GM21367 (cell line): ENCODE measurements around the gene KRT34.
"Not testable (repeated sequence)": the region's sequence is repeated elsewhere in the genome, so short reads cannot be mapped to it uniquely, and the experiment has no call there.

Experiments
- ATAC-seq: cut with Tn5 transposase; IDR thresholded peaks from one replicate; pipeline ENCODE4 v1.9.1; 2021; ENCODE audit not compliant: unreplicated experiment

The KRT34 gene

GRCh38 chr17:41404024-41404671 lies 22.0 kb upstream of the KRT34 start:
- no peak for ATAC-seq

GRCh38 chr17:41403404-41404023 lies 21.4 kb upstream of the KRT34 start:
- no peak for ATAC-seq

DNA sequence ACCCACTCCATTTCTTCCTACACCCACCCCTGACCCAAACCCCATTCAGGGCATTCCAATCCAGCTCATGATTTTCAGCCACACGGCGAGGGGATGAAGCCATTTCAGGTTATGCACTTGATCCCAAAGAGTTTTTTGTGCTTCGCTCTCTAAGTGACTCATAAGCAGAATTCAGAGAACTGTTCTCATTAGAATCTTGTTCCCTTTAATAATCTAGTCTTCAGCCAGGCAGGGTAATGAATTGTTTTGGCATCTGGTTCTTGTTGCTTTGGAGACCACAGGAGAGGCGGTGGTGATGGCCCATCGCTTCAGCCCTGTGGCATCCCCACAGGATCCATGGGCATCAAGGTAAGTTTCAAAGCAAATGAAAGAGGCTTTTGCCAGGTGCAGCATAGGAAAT lies 20.1 kb upstream of the KRT34 start:
- ATAC-seq: no peak

DNA sequence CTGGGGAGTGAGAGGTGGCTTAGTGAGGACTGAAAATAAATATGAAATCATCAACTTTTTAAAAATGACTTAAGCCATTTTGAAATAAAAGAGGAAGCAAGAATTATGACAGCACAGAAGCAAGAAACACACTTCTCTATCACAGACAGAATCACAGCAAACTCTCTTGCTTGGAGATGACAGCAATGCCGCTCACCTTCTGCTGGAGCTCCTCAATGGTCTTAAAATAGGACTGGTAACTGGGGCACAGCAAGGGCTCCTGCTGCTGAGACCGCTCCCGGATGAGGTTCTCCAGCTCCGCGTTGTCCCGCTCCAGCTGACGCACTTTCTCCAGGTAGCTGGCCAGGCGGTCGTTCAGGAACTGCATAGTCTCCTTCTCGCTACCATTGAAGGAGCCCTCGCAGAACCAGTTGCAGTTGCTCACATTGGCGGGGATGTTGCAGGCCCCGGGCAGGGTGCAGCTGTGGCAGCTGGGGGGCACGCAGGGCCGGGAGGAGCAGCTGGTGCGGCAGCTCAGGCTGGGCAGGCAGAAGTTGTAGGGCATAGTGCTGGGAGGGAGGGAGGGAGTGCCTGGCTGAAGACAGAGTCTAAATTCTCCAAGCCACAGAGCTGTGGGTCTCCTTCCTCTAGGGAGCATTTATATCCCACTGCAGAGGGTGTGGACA lies 15.0 kb upstream of the KRT34 start, which contains the start of gene KRT31:
KRT31 (minus strand) TSS at position 613 of the 665 bp plus-strand sequence; CDS start at position 544, 69 bp downstream.
- no peak for ATAC-seq

GRCh38 chr17:41396340-41396739 lies 14.2 kb upstream of the KRT34 start:
- ATAC-seq: no peak

DNA sequence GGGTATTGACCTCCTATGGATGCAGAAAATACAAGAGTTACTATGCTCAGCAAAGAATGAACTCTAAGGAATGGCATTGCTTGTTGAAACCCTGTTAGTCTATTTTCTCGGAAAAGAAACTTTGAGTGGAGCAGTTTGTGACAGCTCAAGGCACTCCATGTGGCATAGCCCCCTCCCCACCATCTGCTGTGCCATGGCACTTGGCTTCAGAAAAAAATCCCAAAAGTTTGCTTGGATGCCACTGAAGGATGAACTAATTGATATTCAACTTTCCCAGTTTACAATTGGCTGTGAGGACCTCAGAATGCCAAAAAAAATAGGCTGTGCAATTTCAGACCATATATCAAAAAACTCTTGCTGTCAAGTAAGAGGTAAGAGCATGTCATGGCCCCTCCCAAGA lies 13.5 kb upstream of the KRT34 start:
- no peak for ATAC-seq

DNA sequence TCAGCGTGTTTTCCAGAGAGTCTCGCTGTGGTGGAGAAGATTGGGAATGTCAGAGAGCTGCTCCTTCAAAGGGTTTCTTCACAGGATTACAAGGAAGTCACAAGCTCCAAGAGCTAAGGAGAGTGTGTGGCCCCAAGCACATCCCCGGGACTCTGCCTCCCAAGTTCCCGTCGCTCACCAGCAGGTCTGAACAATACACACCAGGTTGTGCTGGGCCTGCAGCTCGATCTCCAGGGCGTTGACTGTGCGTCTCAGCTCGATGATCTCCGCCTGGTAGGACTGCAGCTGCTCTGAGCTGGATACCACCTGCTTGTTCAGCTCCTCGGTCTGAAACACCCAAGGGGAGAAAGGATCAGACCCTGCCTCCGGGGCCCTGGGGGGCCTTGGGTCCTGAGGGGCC lies 12.9 kb upstream of the KRT34 start:
- ATAC-seq: not testable (repeated sequence)

- ATAC-seq: no peak
Measured at GRCh38 chr17:41394254-41394996, 12.3 kb upstream of the KRT34 start.

- ATAC-seq: no peak
Measured at GRCh38 chr17:41393826-41394225, 11.7 kb upstream of the KRT34 start.

DNA sequence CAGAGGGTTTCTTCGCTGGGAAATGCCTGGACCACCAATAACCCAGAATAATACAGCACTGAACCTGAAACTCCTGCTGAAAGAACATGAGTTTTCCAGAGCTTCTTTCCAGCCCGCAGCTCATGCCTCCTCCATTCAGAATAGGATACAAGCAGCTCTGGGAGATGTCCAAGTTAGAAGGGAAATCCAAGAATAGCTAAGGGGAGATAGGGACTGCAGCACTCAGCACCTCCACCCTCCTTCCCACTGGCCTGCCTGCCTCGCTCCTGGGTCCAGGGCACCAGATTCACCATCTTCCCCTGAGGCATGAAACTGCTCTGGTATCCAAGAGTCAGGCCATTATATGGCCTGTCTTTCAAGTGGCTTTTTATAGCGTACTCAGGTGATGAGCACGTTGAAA lies 11.2 kb upstream of the KRT34 start:
- no peak for ATAC-seq

DNA sequence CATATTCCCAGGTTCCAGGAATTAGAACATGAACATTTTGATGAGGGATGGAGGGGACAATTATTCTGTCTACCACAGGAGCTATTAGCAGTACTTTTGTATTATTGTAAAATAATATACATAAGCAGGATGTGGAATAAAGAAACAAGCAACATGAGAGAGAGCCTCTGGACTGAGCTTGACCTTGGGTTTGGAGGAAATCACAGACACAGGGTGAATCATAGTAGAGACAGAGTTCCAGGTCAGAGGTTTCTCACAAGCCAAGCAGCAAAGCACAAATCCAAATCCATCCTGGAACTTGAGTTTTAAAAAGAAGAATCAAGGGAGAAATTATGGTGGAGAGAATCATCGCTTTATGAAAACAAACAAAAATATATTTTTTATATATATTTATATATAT lies 10.2 kb upstream of the KRT34 start:
- ATAC-seq: no peak

GRCh38 chr17:41391535-41391934 lies 9.4 kb upstream of the KRT34 start:
- no peak for ATAC-seq

GRCh38 chr17:41390411-41390938 lies 8.4 kb upstream of the KRT34 start:
- ATAC-seq: no peak

DNA sequence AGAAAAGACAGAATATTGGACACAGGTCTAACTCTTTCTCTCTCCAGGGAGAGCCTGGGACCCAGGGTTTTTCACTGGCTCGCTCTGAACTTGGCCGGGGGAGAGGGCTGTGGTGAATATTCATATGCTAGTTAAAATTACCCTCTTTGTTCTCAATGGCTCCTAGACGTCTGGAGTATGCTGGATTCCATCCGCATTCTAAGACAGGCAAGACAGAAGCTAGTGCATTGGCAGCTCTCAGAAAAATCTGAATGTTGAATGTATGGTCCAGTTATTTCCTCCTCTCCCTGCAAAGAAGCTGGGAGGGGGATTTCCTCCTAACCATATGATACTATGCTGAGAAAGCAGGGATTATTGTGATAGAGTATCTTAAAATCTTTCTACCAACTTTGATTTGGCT lies 5.6 kb upstream of the KRT34 start:
- ATAC-seq: no peak

GRCh38 chr17:41386227-41386626 lies 4.1 kb upstream of the KRT34 start:
- ATAC-seq: no peak

DNA sequence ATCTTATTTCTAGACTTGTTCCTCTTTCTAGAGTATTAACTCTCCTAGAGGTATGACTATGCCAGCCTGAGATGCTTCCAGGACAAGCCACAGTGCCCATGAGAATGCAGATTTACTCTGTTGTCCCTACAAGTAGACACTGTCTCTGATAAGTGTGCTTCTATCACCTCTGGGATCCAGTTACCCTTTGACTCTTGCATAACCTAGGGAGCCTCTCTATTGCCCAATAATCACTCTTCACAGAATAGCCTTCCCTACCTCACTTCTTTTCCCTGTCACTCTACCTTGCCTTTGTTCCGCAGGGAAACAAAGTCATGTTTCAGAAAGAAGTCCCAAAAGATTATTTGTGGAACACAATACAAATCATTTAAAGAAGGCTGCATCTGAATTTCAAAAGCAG lies 1.6 kb upstream of the KRT34 start:
- ATAC-seq: no peak

DNA sequence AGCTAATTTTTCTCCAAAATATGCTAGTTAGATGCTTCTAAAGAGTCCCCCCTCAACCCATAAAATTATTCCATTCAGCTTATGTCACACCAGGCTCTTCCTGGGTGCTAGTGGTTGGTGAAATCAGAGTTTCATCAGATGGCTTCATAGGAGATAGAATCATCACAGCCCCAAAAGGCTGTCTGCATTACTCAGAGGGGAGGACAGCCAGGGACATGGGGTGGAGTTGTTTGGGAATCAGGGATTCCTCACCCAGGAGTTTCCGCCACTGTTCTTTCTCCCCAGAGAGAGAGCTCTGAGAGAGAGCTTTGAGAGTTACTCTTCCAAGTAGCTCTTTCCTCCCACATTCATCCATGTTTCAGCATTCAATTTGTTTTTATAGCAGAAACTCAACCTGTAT lies 288 bp upstream of the KRT34 start:
- ATAC-seq: no peak

DNA sequence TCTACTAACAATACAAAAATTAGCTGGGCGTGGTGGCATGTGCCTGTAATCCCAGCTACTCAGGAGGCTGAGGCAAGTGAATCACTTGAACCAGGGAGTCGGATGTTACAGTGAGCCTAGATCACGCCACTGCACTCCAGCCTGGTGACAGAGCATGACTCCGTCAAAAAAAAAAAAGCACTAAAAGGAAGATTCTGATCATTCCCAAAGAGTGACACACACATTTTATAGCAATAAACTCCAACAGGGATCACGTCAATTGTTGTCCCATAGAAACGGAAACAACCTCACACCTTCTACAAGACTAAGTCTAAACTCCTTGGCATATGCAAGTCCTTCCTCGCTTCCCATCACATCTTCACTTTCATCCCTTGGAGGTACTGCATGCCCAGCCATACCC lies 2.0 kb downstream of the KRT34 start:
- ATAC-seq: not testable (repeated sequence)

GRCh38 chr17:41377546-41377945 lies 4.6 kb downstream of the KRT34 start:
- no peak for ATAC-seq

- ATAC-seq: no peak
Measured at GRCh38 chr17:41369713-41370112, 12.4 kb downstream of the KRT34 start, which contains the start of gene KRT33B. KRT33B (minus strand) TSS chr17:41369813; CDS start chr17:41369750, 63 bp downstream.

GRCh38 chr17:41369023-41369422 lies 13.1 kb downstream of the KRT34 start:
- ATAC-seq: no peak
